ENCODE measurements around the gene DOCK2.

Gene DOCK2

DNA sequence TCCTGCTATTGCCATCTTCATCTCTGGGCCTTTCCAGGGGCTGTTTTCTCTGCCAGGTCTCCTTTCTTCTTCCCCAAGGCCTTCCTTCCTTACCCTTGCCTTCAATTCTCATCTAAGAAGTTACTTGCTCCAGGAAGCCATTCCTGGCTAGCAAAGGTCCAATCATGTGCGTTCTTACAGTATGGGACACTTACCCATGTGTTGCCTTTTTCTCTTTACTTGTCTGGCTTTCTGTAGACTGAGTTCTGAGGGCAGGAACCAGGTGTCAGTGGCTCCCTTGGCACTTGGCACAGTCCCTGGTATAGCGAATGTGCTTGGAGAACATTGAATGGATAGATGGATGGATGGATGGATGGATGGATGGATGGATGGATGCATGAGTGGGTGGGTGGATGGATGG lies 478.9 kb downstream of the DOCK2 start:
- no peak for DNase-seq (ENCODE audit: low spot score)

DNA sequence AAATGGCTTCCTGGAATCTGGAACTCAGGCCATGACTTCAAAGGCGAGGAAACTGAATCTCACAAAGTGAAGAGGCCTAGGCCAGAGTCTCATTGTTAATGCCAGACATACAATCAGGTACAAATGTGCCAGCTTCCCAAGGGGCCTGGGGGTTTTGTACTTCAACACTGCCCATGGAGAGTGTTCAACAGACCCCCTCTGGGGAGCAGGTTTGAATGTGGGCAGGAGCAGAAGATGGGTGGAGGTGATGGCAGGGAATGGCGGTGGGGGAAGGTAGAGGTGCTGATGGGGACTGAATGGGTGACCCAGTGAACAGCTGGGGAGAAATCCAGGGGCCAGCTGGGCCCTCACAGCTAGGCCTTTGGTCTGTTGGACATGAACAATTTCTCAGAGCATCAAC lies 480.7 kb downstream of the DOCK2 start:
- no peak for DNase-seq (ENCODE audit: low spot score)

DNA sequence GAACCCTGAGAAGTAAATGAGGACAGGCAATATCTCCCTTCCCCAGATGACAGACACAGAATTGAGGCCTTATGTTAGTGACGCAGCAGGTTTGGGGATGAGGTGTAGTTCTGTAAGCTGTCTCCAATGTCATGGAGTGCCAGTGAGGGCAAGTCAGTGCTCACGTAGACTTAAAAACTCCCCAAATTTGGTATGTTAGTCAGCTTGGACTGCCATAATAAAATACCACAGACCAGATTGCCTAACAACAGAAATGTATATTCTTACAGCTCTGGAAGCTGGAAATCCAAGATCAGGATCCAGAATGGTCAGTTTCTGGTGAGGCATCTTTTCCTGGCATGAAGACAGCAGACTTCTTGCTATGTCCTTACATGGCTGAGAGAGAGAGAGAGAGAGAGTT lies 483.5 kb downstream of the DOCK2 start:
- DNase-seq (ENCODE audit: low spot score) = no peak

DNA sequence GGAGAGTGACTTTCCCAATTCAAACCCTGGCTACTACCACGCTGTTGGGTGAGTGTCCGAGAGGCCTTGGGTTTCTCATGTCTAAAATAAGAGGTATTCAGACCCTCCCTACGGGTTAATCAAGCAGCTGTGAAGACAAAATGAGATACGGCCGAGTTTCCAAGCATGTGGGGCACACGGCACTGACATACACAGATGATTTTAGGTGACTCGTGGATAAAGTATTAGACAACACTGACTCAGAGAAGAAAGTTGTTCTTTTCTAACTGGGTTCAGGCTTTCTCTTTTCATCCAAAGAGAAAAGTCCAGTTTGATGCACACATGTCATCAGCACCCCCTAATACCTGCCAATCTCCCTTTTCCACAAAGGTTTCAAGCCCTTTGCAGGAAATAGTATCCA lies 484.2 kb downstream of the DOCK2 start:
- no peak for DNase-seq (ENCODE audit: low spot score)

DNA sequence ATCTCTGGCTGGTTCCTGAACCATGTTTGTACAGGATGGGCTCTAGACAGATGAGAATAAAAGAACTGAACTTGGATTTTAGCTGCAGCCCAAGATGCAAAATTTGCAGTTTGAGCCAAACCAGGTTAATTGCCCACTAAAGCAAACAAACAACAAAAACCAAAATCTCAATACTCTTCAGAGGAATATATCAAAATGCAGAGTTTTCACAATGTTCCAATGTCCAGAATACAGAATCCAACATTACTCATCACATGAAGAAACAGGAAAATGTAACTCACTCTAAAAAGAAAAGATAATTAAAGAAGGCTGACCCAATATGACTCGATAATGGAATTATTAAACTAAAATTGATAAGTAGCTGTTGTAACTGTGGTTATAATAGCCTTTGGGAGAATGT lies 489.0 kb downstream of the DOCK2 start:
- no peak for DNase-seq (ENCODE audit: low spot score)

DNA sequence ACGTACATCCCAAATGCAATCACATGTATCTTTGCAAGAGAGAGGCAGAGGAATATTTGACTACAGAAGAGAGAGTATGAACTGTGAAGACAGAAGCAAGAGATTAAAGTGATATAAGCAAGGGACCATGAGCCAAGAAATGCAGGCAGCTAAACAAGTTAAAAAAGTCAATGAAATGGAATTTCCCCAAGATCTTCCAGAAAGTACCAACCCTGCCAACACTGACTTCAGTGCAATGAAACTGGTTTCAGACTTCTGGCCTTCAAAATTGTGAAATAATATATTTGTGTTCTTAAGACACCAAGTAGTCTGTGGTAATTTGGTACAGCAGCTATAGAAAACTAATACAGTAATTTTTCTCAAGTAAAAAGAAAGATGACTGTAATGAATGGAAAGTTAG lies 489.6 kb downstream of the DOCK2 start:
- DNase-seq (ENCODE audit: low spot score) = no peak

DNA sequence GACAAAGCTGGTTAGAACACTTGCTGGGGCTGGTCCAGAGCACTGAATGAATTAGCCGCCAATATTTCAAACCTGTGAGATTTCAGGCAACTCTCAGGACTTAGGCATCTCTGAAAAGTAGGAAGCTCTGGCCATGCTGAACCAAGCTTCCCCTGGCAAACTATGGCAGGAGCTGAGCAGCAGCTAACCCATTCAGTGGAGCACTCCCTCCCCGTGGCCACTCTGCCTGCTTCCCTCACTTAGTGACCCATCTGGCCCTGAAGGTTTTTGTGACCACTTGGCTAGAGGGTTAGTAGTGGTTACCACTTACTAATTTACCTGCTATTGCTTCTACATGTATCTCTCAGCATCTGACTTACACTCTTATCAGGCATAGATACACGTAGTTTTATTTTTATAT lies 494.2 kb downstream of the DOCK2 start:
- DNase-seq (ENCODE audit: low spot score) = no peak

DNA sequence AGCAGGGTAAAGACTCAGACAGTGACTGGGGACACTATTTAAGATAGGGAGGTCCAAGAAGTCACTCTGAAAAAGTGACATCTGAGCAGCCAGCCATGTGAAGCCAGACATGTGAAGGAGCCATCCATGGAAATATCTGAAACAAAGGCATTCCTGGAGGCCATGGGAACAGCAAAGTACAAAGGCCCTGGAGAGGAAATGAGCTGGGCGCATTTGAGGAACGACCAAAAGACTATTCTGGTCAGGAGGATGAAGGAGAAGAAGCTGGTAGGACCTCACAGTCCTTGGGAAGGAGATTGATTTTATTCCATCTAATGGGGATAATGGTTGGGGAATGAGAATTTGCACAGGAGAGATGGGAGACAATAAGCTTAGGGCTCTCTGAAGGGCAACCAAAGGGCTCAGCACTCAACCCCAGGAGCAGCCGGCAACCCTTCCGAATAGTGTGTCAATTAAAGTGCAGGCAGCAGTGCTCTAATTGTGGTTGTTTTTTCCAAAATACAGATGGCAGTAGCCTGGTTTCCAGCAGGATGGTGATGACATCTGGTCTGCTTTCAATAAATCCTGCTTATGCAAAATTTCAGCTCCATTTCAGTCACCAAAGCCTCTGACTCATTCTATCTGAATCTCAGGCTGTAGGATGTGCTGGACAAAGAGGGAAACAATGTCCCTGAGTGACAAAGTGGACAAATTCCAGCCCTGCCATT lies 495.3 kb downstream of the DOCK2 start:
- no peak for DNase-seq (ENCODE audit: low spot score)

Small RNA genes lying within 50 kb of the gene (small RNA-seq; reads per million reads assigned to genes)
- 0 reads per million in 2 experiments for gene MIR378E
